RWPE1 (cell line): ENCODE measurements around the gene USP49.

ENCODE experiments used
- CTCF ChIA-PET: fragments of 350-600 bp; sonication (Branson Sonifier 250); formaldehyde crosslinking; extraction: SDS; loops from one replicate; lab custom pipeline; 2021; lab: Yijun Ruan, JAX
- POLR2A ChIA-PET: fragments of 400-600 bp; formaldehyde crosslinking; extraction: SDS; loops from one replicate; lab custom pipeline; 2020; ENCODE audit warnings: antibody characterized with exemption; ENCODE audit not compliant: low non-redundant PET; lab: Yijun Ruan, JAX
- DNase-seq: peaks from one replicate; pipeline ENCODE4 v3.0.0; 2012; ENCODE audit warnings: low spot score
- H3K27ac ChIP-seq: fragments of 450-650 bp; 2 replicates; pipeline ENCODE4 v1.5.1; 2017
- TF ChIP-seq, protein P1 (sequence below): fragments of 450-650 bp; conservative IDR thresholded peaks from 2 replicates; pipeline ENCODE4 v1.5.1; 2017; ENCODE audit warnings: low read depth, mild to moderate bottlenecking

The USP49 gene

DNA sequence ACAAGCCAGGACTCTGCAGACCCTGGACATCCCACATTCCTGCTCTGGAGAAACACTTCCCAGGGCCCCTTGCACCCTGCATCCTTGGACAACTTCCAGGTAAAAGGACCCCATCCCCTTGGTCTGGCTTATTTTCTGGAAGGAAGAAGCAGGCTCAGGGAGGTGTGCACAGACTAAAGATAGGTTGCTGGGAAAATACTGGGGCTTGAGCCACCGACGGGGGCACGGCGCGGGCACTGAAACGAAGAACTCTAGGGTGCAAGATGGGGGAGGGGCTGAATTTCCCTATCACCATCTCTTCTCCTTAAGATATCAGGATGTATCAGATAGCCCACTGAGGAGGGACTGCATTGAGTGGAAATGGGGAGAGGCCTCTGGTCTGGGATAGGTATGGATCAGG, 116.3 kb downstream of the USP49 start:
- H3K27ac ChIP-seq = peak overlapping the region; percentile 97
- ChIA-PET CTCF (interaction anchor here (0.7 kb wide), 1 partner anchor 179 kb away, joined by 4 read pairs; no protein-coding TSS in a partner anchor), POLR2A (interaction anchor here (0.6 kb wide), 1 partner anchor 897 kb away, joined by 3 read pairs; no protein-coding TSS in a partner anchor)
- TF ChIP-seq, protein P1, sequence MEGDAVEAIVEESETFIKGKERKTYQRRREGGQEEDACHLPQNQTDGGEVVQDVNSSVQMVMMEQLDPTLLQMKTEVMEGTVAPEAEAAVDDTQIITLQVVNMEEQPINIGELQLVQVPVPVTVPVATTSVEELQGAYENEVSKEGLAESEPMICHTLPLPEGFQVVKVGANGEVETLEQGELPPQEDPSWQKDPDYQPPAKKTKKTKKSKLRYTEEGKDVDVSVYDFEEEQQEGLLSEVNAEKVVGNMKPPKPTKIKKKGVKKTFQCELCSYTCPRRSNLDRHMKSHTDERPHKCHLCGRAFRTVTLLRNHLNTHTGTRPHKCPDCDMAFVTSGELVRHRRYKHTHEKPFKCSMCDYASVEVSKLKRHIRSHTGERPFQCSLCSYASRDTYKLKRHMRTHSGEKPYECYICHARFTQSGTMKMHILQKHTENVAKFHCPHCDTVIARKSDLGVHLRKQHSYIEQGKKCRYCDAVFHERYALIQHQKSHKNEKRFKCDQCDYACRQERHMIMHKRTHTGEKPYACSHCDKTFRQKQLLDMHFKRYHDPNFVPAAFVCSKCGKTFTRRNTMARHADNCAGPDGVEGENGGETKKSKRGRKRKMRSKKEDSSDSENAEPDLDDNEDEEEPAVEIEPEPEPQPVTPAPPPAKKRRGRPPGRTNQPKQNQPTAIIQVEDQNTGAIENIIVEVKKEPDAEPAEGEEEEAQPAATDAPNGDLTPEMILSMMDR = no peak
- no peak for DNase-seq

DNA sequence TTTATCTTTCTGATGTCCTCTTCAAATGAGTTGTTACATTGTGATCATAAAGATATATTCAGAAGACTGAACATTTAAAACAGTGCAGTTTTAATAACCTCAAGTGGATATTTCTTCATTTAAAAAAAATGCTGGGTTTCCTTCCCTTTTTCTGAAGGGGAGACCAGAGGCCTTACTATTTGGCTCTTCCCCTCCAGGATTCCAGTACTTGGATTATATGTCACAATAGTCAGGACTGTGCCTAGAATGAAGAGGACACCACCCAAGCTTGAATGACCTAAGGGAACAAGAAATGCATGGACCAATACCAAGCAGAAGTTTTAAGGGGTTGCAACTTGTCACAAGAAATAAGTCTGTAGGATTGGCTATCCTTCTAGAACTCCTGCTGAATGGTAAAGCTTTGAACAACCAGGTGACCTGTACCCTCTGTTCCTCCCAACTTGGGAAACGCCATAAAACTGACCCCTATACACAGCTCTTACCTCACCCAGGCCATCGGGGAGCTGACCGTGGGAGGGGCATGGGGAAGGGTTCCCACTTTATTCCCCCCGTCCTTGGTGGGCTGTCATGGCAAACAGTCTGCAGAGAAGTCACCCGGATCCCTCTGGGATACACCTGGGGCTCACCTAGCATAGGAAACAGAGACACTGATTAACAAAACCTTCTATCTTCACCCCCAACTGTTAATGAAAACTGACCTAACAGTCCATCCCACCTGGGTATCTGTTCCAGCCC, 117.5 kb downstream of the USP49 start:
- POLR2A ChIA-PET = no interaction called here
- no peak overlapping the region for H3K27ac ChIP-seq
- TF ChIP-seq, protein P1 = no peak
- CTCF ChIA-PET = interaction anchor here (0.9 kb wide), 1 partner anchor 41 kb away, joined by 5 read pairs; no protein-coding TSS in a partner anchor
- no peak for DNase-seq

DNA sequence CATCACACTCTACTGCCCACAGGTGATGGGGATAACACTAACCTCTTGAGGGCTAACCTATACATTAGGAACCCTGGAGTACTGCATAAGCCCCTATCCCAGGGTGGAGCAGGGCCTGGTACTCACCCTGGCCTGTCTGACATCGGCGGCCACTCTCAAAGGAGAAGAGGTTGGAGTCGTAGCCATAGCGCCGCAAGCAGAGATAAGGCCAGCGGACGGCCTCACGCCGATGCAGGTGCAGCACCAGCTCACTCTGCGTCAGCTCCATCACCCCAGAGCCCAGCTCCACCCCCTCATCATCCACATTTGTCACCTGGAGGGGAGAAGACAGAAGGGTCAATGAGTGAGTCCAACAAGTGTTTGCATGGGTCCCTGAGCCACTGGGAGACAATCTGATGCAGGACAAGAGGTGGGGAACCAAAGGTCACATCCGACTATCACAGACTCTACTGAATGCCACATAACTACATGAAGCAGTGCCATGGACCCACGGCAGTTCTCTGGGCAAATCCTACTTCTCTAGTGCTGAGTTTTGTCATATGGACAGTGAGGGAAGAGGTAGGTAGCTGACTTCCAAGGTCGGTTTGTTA, 119.8 kb downstream of the USP49 start:
- H3K27ac ChIP-seq = no peak overlapping the region
- CTCF ChIA-PET = interaction anchor here (0.6 to 2.2 kb wide), 6 partner anchors 9 to 471 kb away, joined by 3 to 13 read pairs (median 4); partner anchors contain the start of gene TOMM6
- no peak for DNase-seq
- POLR2A ChIA-PET = no interaction called here
- TF ChIP-seq, protein P1 = no peak

DNA sequence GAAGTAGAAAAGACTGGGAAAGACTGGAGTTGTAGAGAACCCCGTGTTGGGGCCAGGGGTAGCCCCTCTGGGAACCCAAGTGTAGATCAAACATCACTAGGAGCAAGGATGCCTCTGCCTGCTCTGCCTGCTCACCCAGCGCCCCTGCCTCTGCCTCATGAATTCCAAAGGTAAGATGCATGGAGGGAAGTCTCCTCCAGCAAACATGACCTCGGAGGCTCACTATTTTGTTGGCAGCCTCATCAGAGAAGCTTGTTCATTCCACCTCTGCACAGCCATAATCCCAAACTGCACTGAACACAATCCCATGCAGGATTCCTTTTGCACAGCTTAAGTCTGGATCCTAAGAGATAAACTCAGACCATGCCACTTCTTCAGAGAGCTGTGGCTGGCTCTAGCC, 120.3 kb downstream of the USP49 start:
- DNase-seq = no peak
- TF ChIP-seq, protein P1 = no peak
- no peak overlapping the region for H3K27ac ChIP-seq
- CTCF ChIA-PET = interaction anchor here (0.6 kb wide), 2 partner anchors 407 to 471 kb away, joined by 3 read pairs; no protein-coding TSS in a partner anchor
- POLR2A ChIA-PET = no interaction called here

DNA sequence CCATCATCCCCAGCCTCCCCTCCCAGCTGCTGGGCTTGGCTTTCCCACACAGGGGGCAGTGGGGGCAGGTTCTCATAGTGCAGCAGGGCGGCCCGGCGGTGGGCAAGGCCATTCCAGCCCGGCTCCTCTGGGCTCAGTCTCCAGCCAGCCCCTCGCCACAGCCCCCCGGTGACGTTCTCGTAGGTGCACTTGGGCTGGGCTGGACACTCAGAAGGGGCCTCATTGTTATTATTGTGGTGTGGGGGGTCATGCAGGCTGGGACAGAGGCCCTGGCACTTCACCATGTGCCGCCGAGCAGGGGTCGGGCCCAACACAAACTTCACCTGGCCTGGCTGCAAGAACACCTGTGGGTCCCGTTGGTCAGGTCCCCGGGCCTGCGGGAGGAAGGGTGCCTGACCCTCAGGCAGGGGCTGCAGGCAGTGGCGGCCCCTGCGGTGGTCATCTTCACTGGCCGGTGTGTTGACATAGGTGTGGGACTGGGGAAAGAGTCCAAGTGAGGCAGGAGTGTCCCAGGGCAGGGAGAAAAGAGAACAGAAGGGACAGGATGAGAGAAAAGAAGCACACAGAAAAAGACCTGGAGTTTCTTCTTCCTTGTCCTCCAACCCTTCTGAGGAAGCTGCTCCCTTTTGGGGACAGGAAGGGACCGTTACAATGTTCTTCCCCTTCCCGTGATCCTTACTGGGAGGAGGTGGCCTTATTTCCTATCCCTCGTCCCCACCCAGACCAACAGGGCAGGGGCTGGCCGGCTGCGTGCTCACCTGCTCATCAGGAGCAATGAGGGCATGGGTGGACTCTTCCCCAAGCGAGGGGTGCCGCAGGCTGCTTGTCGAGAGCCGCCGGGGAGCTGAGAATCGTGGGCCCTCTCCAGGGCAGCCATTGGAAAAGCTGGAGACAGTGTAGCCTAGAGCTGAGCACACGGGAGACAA, 123.9 kb downstream of the USP49 start:
- H3K27ac ChIP-seq = no peak overlapping the region
- TF ChIP-seq, protein P1 = no peak
- POLR2A ChIA-PET = no interaction called here
- CTCF ChIA-PET = no interaction called here
- no peak for DNase-seq
